Measurements from ENCODE around the gene HIP1.

DNA sequence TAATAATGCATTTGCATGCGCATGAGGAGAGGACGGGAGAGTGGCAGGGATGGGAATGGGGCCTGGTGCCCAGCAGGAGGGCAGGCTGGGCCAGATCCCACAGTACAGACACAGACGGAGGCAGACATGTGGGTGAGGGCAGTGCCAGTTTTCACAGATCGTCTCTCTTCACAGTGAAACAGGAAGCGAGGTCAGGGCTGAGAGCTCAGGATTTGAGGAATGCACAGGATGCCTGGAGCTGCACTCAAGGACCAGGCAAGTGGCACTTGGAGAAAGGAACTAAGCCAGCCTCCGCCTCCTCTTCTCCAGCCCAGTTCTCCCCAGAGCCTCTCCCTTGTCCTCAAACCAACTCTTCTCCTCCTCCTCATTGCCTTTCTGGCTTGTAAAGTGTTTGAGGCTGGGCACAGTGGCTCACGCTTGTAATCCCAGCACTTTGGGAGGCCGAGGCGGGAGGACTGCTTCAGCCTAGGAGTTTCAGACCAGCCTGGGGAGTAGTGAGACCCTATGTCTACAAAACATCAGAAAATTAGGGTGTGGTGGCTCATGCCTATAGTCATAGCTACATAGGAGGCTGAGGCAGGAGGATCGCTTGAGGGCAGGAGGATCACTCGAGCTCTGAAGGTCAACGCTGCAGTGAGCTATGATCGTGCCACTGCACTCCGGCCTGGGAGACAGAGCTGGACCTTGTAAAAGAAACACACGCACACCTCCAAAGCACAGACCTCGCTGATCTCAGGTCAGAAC lies 115.2 kb downstream of the HIP1 start:
- TF ChIP-seq, protein P1, sequence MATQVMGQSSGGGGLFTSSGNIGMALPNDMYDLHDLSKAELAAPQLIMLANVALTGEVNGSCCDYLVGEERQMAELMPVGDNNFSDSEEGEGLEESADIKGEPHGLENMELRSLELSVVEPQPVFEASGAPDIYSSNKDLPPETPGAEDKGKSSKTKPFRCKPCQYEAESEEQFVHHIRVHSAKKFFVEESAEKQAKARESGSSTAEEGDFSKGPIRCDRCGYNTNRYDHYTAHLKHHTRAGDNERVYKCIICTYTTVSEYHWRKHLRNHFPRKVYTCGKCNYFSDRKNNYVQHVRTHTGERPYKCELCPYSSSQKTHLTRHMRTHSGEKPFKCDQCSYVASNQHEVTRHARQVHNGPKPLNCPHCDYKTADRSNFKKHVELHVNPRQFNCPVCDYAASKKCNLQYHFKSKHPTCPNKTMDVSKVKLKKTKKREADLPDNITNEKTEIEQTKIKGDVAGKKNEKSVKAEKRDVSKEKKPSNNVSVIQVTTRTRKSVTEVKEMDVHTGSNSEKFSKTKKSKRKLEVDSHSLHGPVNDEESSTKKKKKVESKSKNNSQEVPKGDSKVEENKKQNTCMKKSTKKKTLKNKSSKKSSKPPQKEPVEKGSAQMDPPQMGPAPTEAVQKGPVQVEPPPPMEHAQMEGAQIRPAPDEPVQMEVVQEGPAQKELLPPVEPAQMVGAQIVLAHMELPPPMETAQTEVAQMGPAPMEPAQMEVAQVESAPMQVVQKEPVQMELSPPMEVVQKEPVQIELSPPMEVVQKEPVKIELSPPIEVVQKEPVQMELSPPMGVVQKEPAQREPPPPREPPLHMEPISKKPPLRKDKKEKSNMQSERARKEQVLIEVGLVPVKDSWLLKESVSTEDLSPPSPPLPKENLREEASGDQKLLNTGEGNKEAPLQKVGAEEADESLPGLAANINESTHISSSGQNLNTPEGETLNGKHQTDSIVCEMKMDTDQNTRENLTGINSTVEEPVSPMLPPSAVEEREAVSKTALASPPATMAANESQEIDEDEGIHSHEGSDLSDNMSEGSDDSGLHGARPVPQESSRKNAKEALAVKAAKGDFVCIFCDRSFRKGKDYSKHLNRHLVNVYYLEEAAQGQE (IDR thresholded peaks at IDR 0.05; ENCODE audit: low read depth, low read length): no peak
- TF ChIP-seq, protein P2, sequence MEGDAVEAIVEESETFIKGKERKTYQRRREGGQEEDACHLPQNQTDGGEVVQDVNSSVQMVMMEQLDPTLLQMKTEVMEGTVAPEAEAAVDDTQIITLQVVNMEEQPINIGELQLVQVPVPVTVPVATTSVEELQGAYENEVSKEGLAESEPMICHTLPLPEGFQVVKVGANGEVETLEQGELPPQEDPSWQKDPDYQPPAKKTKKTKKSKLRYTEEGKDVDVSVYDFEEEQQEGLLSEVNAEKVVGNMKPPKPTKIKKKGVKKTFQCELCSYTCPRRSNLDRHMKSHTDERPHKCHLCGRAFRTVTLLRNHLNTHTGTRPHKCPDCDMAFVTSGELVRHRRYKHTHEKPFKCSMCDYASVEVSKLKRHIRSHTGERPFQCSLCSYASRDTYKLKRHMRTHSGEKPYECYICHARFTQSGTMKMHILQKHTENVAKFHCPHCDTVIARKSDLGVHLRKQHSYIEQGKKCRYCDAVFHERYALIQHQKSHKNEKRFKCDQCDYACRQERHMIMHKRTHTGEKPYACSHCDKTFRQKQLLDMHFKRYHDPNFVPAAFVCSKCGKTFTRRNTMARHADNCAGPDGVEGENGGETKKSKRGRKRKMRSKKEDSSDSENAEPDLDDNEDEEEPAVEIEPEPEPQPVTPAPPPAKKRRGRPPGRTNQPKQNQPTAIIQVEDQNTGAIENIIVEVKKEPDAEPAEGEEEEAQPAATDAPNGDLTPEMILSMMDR (IDR thresholded peaks at IDR 0.05): no peak
- TF ChIP-seq POLR2AphosphoS5 (IDR thresholded peaks at IDR 0.05; ENCODE audit: low read depth, low read length) (no peak), TAF1 (IDR thresholded peaks at IDR 0.05; ENCODE audit: borderline replicate concordance, low read depth, low read length) (no peak)
- TF ChIP-seq, protein P3, sequence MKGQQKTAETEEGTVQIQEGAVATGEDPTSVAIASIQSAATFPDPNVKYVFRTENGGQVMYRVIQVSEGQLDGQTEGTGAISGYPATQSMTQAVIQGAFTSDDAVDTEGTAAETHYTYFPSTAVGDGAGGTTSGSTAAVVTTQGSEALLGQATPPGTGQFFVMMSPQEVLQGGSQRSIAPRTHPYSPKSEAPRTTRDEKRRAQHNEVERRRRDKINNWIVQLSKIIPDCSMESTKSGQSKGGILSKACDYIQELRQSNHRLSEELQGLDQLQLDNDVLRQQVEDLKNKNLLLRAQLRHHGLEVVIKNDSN (IDR thresholded peaks at IDR 0.05; ENCODE audit: borderline replicate concordance, low read depth): no peak
- TF ChIP-seq, protein P4, sequence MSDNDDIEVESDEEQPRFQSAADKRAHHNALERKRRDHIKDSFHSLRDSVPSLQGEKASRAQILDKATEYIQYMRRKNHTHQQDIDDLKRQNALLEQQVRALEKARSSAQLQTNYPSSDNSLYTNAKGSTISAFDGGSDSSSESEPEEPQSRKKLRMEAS (IDR thresholded peaks at IDR 0.05; ENCODE audit: low read depth): no peak
